GM18505 (cell line): ENCODE data around the gene SYT2.
"Not testable (repeated sequence)": the region's sequence is repeated elsewhere in the genome, so short reads cannot be mapped to it uniquely, and the experiment has no call there.

ENCODE experiments used
- ATAC-seq: cut with Tn5 transposase; IDR thresholded peaks from one replicate; pipeline ENCODE4 v1.9.1; 2021; ENCODE audit not compliant: unreplicated experiment
- POLR2A ChIP-seq: IDR thresholded peaks from 4 replicates; pipeline ENCODE4 v1.6.1; 2011; ENCODE audit warnings: borderline replicate concordance; ENCODE audit not compliant: insufficient read depth, insufficient read length; ENCODE audit errors: extremely low read depth

SYT2 gene

GRCh38 chr1:202639500-202639899 is 70.8 kb downstream of the SYT2 start:
- TF ChIP-seq POLR2A: no peak

GRCh38 chr1:202638701-202639305 is 71.5 kb downstream of the SYT2 start:
- ATAC-seq: not testable (repeated sequence)

More at GRCh38 chr1:202639500-202639899, 70.8 kb downstream of the SYT2 start:
- no peak for ATAC-seq

- ATAC-seq: no peak
- TF ChIP-seq POLR2A: no peak
These were observed 72.1 kb downstream of the SYT2 start for GRCh38 chr1:202638019-202638700.

GRCh38 chr1:202637321-202638018 is 72.8 kb downstream of the SYT2 start:
- ATAC-seq: not testable (repeated sequence)

GRCh38 chr1:202636171-202636570 is 74.1 kb downstream of the SYT2 start:
- ATAC-seq: not testable (repeated sequence)

- TF ChIP-seq POLR2A: no peak
- ATAC-seq: no peak
These were observed 78.0 kb downstream of the SYT2 start for GRCh38 chr1:202632241-202632640.

- no peak for ATAC-seq
- TF ChIP-seq POLR2A: no peak
These were observed 79.0 kb downstream of the SYT2 start for GRCh38 chr1:202631076-202631923.

- TF ChIP-seq POLR2A: no peak
- ATAC-seq: no peak
These were observed 79.7 kb downstream of the SYT2 start for GRCh38 chr1:202630541-202630940.

GRCh38 chr1:202630096-202630495 is 80.2 kb downstream of the SYT2 start:
- ATAC-seq: not testable (repeated sequence)

- ATAC-seq: peak; percentile 54
These were observed 80.9 kb downstream of the SYT2 start for GRCh38 chr1:202629257-202629811.

- TF ChIP-seq POLR2A: no peak
- no peak for ATAC-seq
These were observed 81.5 kb downstream of the SYT2 start for GRCh38 chr1:202628646-202629215.

GRCh38 chr1:202627841-202628565 is 82.3 kb downstream of the SYT2 start:
- no peak for TF ChIP-seq POLR2A
- ATAC-seq: no peak

- ATAC-seq: not testable (repeated sequence)
These were observed 83.2 kb downstream of the SYT2 start for GRCh38 chr1:202627036-202627435.
